ENCODE data around the gene HOXA3.

The HOXA3 gene

GRCh38 chr7:27177795-27178320 is 25.5 kb upstream of the HOXA3 start:
- no peak for DNase-seq (ENCODE audit: low read depth)

DNA sequence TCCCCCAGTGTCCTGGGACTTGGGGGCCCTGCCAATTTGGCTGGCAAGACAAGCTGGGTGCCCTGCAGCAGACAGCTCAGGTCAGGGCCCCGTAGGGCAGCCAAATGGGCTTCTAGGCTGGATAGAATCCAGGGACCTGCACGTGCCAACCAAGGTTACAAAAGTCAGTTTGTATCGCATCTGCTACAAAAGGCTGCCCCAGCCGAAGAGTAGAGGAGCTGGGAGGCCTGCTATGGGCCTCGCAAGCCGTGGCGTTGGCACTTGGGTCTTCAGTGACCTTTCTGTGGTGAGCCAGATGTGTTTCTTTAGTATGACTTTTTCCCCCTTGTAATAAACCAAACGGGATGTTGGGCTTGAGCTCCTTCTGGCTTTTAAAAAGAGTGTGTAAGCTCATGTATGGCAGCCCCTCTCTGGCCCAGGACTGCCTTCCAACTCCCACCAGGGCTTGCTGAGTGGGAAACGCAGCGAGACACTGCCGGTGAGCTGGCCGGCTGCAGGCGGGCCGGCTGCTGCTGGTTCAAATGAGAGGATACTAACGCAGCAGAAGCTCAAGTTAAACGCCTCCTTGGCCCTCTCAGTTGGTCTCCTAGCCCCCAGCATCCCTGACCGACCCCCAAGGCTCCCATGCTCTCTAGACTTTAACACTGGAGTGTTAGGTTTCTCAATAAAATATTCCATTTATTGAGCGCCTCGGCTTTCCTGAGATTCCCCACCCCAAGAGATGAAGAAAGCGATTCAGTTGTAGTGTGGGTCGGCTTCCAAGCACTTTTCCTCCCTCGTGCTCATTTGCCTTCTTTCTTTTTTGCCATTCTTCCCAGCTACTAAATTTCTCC is 24.8 kb upstream of the HOXA3 start:
- DNase-seq (ENCODE audit: low read depth) = no peak

- no peak for DNase-seq (ENCODE audit: low read depth)
Observed at GRCh38 chr7:27176524-27176845, 24.1 kb upstream of the HOXA3 start.

- DNase-seq (ENCODE audit: low read depth) = no peak
Observed at GRCh38 chr7:27175626-27176523, 23.5 kb upstream of the HOXA3 start.

DNA sequence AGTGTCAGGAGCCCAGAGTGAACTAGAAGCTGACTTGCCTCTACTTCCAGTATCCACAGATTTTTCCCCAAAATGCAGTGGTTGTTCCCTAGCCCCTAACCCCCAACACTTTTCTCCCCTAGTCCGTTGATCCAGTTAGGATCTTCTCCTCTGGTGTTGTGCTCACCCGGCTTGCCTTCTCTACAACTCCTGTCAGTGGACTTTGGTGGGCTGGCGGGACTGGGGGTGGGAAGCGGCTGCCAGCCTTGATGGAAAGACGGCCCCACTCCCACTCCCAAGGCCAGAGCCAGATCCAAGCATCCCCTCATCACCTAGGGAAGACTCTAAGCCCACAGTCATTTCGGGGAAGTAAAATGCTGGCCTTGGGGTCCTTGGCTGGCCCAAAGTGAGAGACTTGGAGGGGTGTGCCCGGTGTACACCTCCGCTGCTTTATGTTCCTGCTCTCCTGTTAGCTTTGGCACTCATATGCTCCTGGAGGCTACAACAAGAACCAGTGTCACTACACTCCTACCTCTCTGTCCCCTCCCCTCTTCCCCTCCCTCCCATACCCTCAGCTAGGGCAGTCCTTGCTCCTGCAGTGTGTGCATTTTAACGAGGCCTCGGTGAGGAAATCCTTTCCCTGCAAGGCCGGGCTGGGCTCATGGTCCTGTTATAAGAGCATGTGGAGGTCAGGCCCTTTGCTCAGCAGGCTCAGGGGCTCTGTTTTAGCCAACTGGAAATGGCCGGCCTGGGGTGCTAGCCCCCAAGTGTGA is 22.7 kb upstream of the HOXA3 start:
- DNase-seq (ENCODE audit: low read depth) = no peak

GRCh38 chr7:27173956-27174873 is 21.8 kb upstream of the HOXA3 start, which contains the start of gene HOXA10:
Gene HOXA10 (minus strand): TSS chr7:27174320. CDS start chr7:27174306, 14 bp downstream.
- DNase-seq (ENCODE audit: low read depth) = no peak

DNA sequence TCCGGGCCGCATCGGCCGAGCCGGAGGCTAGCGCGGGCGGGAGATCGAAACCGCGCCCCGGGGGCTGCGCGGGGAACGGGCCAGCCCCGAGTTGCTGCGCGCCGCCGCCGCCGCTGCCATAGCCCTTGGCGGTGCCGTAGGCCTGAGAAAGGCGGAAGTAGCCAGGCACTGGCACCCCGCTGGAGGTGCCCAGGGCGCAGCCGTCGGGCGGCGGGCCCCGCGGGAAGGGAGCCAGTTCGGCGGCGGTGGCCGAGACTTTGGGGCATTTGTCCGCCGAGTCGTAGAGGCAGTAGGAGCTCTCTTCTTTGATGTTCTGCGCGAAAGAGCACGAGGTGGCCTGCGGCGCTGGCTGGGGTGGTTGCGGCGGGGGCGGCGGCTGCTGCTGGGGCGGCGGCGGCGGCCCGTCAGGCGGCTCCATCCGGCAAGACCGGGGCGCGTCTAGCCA is 21.1 kb upstream of the HOXA3 start:
- DNase-seq (ENCODE audit: low read depth) = no peak

DNA sequence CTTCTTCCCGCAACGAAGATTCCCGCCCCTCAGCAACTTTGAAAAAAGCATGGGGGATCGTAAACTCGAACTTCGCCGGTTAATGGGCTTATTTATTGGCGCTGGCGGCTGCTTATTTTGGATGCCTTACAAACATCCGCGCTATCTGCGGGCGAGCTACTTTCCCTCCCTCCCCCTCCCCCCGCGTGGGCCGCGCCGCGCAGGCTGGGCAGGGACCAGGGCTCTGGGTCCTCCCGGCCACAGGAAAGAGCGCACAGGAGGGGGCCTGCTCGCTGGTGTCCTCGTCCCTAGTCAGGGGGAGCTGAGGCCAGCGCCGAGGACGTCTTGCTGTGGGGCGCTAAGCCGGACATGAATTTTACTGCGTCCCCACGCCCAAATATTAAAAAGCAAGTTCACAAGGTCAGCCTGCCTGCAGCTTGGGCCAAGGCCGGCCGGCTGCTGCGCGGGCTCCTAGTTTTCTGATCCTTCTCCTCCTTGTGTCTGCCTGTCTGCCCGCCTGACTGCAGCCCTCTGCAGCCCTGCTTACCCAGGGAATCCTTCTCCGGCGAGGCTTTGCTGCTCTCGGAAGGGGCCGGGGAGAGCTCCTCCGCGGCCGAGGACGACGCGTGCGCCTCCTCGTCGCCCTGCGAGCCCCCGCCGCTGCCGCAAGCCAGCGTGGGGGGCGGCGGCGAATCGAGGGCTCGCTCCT is 20.6 kb upstream of the HOXA3 start:
- no peak for DNase-seq (ENCODE audit: low read depth)

GRCh38 chr7:27172315-27172774 is 20.0 kb upstream of the HOXA3 start:
- no peak for DNase-seq (ENCODE audit: low read depth)

- DNase-seq (ENCODE audit: low read depth) = no peak
Observed at GRCh38 chr7:27171637-27172314, 19.4 kb upstream of the HOXA3 start.

- no peak for DNase-seq (ENCODE audit: low read depth)
Observed at GRCh38 chr7:27171325-27171636, 18.9 kb upstream of the HOXA3 start.

DNA sequence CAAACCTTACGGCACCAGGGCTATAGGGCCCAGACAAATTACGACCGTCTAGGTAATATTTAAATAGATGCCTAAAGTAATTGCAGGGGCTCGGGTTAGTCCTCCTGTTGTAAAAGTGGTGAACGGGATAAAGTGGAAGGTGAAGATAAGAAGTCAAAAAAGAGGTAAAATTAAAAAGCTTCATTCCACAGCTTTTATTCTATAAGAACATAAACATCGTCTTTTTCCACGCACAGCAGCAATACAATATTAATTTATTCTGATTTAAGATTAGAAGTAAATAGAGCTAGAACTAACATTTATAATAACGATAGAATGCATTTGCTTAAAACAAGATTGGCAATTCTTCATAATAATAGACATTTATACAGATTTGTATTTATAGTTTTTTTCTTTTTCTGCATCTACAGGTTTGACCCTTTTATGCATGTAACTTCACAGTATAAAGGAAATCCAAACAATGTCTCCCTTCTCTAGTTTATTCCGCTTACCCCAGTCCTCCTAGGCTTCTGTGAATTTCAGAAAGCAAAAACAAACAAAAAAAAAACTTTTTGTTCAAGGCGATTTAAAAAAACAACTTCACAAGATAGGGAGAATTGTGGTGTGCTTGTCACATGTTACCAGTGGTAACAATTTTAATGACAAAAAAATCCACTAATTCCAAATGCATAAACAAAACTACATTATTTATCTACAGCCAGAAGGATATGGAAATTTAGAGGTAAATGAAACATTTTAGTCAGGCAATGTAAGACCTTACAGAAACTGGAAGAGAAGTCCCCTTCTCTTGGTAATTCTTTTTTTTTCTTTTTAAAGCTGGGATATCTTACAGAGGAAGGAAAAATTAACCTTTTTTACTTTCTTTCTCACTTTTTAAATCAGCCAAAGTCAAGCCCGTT is 18.3 kb upstream of the HOXA3 start:
- no peak for DNase-seq (ENCODE audit: low read depth)

DNA sequence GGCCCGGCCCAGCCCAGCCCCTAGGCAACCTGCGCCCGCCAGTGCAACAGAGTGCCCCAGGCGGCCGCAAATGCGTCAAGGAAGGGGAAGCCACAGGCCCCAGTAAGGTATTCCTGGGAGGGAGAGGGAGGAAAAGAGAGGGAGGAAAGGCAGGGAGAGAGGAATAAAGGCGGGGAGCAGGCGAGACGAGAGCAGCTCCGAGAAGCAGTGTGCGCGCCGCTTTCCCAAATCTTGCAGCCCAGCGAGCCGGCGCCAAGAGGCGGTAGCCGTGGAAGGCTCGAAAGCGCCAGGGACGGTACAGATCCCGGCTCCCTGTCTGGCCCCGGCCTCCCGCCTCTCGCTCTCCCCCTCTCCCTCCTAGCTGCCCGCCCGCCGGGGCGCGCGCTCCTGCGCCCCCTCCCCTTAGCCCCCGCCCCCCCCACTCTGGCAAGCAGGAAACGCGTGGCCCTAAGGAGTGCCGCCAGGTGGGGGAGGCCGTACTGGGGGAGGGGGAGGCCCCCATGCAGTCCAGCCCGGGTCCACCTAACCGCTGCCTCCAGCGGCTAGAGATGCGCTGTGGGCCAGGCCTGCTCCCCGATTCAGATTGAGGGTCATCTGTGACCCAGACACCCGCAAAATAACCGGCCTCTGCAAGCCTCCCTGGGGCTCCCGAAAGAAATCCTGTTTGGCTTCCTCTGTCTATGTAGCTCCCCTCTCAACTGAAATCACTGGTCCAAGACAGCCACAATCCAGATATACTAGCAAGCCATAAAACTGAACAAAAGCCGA is 17.5 kb upstream of the HOXA3 start:
- no peak for DNase-seq (ENCODE audit: low read depth)

GRCh38 chr7:27168265-27168947 is 16.0 kb upstream of the HOXA3 start:
- no peak for DNase-seq (ENCODE audit: low read depth)

DNA sequence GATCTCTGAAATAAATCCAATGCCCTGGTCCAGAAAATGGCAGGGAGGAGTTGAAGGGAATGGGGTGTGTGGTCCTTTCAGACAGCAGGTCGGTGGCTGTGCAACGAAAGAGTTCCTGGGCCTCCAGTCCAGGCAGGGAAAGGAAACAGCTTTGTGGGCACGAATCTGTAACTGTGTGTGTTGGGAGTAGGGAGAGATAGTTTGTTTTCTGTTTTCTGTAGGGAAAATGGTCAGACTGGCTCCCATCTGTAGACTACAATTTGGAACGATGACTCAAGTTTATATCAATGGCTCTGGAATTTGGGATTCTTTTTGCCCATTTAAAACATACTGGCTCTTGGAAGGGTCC is 15.5 kb upstream of the HOXA3 start:
- DNase-seq (ENCODE audit: low read depth) = no peak

DNA sequence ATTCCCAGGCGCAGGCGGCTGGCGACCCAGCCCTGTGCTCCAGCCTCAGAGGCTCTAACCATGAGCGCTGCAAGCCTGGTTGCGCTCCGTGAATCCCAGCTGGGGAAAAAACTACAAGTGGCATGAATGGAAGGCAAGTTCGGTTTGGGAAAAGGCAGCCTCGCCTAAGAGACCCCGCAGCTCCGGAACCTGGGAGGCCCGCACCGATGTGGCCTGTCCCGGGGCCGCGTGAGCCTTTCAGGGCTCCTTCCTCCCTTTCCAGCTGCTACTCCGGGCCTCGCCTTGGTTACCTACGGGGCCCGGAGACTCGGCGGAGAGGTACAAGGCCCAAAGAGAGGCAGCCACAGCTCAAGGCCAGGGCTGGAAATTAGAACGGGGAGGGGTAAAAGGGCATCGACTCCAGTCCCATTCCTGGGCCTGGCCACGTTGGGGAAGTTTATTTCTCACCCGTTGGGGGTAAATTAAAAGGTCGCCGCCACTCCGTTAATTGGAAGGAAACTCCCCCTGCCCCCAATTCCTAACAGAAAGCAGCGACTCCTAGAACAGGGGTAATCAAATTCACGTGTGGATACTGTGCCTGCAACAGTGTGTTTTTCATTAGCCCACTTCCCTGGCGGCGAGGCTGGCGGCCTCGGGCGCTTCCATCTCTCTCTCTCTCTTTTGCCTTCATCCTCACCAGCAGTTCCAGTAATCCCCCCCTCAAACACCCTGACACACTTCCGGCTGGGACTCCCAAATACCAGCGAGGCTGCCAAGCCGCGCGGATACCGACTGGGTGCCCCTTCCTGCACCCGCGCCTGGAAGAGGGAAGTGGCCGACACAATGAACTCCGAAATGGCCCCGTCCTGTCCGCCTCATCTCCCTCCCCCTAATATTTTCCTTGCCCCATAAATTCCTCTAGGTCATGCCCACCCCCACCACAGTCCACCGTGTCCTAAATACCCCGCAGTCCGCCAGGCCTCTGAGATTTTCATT is 14.4 kb upstream of the HOXA3 start:
- no peak for DNase-seq (ENCODE audit: low read depth)
